Measurements from ENCODE around the gene PCDH10.
A peak's percentile ranks its signal among the peaks of the same experiment; 100 is the strongest.

PCDH10 gene

GRCh38 chr4:133149932-133150471, 908 bp downstream of the PCDH10 start:
- no peak for FAIRE-seq

GRCh38 chr4:133150486-133151340, 1.6 kb downstream of the PCDH10 start:
- FAIRE-seq = no peak

- no peak for FAIRE-seq
Observed at GRCh38 chr4:133151341-133151690, 2.2 kb downstream of the PCDH10 start.

GRCh38 chr4:133151691-133152329, 2.7 kb downstream of the PCDH10 start:
- FAIRE-seq = no peak

GRCh38 chr4:133152330-133152821, 3.3 kb downstream of the PCDH10 start:
- FAIRE-seq = no peak

- no peak for FAIRE-seq
Observed at GRCh38 chr4:133152831-133153481, 3.9 kb downstream of the PCDH10 start.

- FAIRE-seq = peak; percentile 86
Observed at GRCh38 chr4:133154725-133155124, 5.6 kb downstream of the PCDH10 start.

GRCh38 chr4:133156096-133156495, 7.0 kb downstream of the PCDH10 start:
- no peak for FAIRE-seq

- FAIRE-seq = no peak
Observed at GRCh38 chr4:133156556-133156955, 7.5 kb downstream of the PCDH10 start.

- no peak for FAIRE-seq
Observed at GRCh38 chr4:133157460-133158160, 8.5 kb downstream of the PCDH10 start.

- no peak for FAIRE-seq
Observed at GRCh38 chr4:133160853-133161252, 11.8 kb downstream of the PCDH10 start.

GRCh38 chr4:133161570-133162295, 12.6 kb downstream of the PCDH10 start:
- FAIRE-seq = no peak

GRCh38 chr4:133162941-133163340, 13.8 kb downstream of the PCDH10 start:
- no peak for FAIRE-seq

- FAIRE-seq = no peak
Observed at GRCh38 chr4:133178956-133179355, 29.9 kb downstream of the PCDH10 start.

GRCh38 chr4:133186210-133186609, 37.1 kb downstream of the PCDH10 start:
- no peak for FAIRE-seq

GRCh38 chr4:133186845-133187244, 37.8 kb downstream of the PCDH10 start:
- no peak for FAIRE-seq

GRCh38 chr4:133188433-133189146, 39.5 kb downstream of the PCDH10 start:
- no peak for FAIRE-seq

GRCh38 chr4:133189147-133189517, 40.0 kb downstream of the PCDH10 start:
- FAIRE-seq = peak; percentile 9

- FAIRE-seq = no peak
Observed at GRCh38 chr4:133190098-133190497, 41.0 kb downstream of the PCDH10 start.

- no peak for FAIRE-seq
Observed at GRCh38 chr4:133208694-133209285, 59.7 kb downstream of the PCDH10 start.

GRCh38 chr4:133233922-133234321, 84.8 kb downstream of the PCDH10 start:
- no peak for FAIRE-seq
